NCI-H128 (cell line): ENCODE results near the gene UBR1.
"Not testable (repeated sequence)": the region's sequence is repeated elsewhere in the genome, so short reads cannot be mapped to it uniquely, and the experiment has no call there.

ENCODE experiments used
- DNase-seq: peaks from one replicate; lab custom pipeline; 2025; ENCODE audit not compliant: unreplicated experiment; lab: John Stamatoyannopoulos, UW

Gene UBR1

GRCh38 chr15:42919308-42919707, 186.5 kb downstream of the UBR1 start:
- DNase-seq: no peak

GRCh38 chr15:42918047-42918446, 187.8 kb downstream of the UBR1 start:
- DNase-seq: no peak

GRCh38 chr15:42915654-42916315, 190.1 kb downstream of the UBR1 start:
- DNase-seq: no peak

- no peak for DNase-seq
Measured at GRCh38 chr15:42914728-42915497, 190.9 kb downstream of the UBR1 start.

DNA sequence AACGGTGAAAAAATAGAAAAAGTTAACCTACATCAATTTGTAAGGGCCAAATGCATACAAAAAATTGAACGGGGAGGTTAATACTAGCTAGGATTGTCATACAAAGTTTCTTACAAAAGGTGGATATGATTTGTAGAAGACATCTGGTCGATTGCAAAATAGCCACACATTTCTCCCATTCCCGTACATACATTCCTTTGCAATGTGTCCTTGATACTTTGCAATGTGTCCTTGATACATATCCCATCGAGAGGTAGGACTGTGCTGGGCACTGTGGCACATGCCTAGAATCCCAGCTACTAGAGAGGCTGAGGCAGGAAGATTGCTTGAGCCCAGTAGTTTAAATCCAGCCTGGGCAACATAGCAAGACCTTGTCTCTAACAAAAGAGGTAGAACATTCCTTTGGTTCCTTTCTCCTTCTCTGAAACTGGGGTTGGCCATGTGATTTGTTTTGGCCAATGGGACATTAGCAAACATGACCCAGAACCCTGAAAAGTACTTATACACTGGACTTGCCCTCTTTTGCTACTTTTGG, 194.7 kb downstream of the UBR1 start:
- no peak for DNase-seq

GRCh38 chr15:42908538-42908937, 197.3 kb downstream of the UBR1 start:
- no peak for DNase-seq

DNA sequence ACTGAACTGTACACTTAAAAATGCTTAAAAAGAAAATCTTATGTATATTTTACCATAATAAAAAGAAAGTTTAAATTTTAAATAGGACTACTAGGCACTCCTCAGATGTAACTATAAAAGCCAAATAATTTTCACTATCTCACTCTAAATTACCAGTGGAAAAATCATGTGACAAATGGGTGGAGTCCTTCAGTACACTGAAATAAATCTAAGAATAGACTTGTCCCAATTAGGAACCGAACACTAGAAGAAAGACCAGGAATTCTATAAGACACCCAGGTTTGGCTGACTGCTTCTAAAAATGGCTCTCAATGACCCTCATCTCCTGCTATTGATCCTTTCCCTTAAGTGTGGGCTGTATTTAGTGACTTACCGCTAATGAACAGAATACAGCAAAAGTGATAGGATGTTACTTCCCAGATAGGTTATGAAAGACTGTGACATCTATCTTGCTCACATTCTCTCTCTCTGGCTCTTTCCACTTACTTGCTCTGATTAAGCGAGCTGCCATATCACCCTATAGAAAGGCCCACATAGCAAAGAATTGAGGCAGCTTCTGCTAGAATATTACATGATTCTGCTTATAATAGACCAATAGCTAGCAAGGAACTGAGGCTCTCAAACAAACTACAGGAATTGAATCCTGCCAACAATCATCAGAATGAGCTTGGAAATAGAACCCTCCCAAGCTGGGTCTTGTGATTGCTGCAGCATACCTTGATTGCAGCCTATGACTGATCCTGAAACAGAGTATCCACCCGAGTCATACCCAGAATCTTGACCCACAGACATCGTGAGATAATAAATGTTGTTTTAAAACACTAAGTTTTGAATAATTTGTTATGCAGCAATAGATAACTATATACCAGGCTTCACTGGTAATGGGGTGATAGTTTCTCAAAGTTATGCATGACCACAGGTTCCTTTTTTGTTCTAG, 202.2 kb downstream of the UBR1 start:
- no peak for DNase-seq

GRCh38 chr15:42893911-42894310, 211.9 kb downstream of the UBR1 start:
- not testable (repeated sequence) for DNase-seq
